Body of pancreas (tissue), 4 donors: ENCODE measurements around the gene CASP12.

Experiments
- CTCF ChIP-seq, 7 experiments: fragments of 450-650 bp in 4 of 7; fragments of 200-600 bp in 3 of 7; sonication (generic) in 3 of 7; IDR thresholded peaks; one replicate each; pipeline ENCODE4 v1.5.1; 2016 to 2019; ENCODE audit warnings: antibody characterized with exemption in 7 of 7
- POLR2A ChIP-seq, 3 donors: fragments of 450-650 bp; IDR thresholded peaks; one replicate each; pipeline ENCODE4 v1.6.1; 2016; ENCODE audit warnings: antibody characterized with exemption in 3 of 3, mild to moderate bottlenecking in 2 of 3

GRCh38 chr11:104844451-104844850, 53.8 kb downstream of the CASP12 start:
- no peak for TF ChIP-seq POLR2A (IDR thresholded peaks at IDR 0.05)
- no peak for TF ChIP-seq CTCF (IDR thresholded peaks at IDR 0.05)
